A549 (cell line): ENCODE results near the gene SZT2. TPM values are rescaled to one million over a fixed set of nuclear protein-coding genes. Genes with fewer than 3 reads are reported as not detected.

Experiments used
- ATAC-seq, 2 experiments: fragments of 200-7000 bp in 1 of 2; fragments of >200 bp in 1 of 2; cut with Nextera tagmentation in 1 of 2; cut with Tn5 transposase in 1 of 2; 3 replicates each; pipeline versions ENCODE4 v1.8.0 to v1.9.1; 2018 to 2020; ENCODE audit warnings: mild to moderate bottlenecking in 1 of 2, moderate library complexity in 1 of 2
- CTCF ChIA-PET: fragments of 300-600 bp; sonication (Branson Sonifier 250); formaldehyde crosslinking; extraction: SDS; loops from one replicate; lab custom pipeline; 2021; ENCODE audit warnings: antibody characterized with exemption, inconsistent platforms; lab: Yijun Ruan, JAX
- POLR2A ChIA-PET: fragments of 350-600 bp; formaldehyde crosslinking; extraction: SDS; loops from one replicate; lab custom pipeline; 2021; ENCODE audit warnings: antibody characterized with exemption, inconsistent platforms; lab: Yijun Ruan, JAX
- DNase-seq, 2 experiments: peaks; one replicate each; pipeline versions ENCODE4 v3.0.0 to v3.0.0-alpha.2; 2011 to 2016; ENCODE audit warnings: low read depth in 1 of 2, low spot score in 1 of 2
- FAIRE-seq: peaks from 2 replicates; lab custom pipeline; 2011; peaks lifted over from hg19 to GRCh38; lab: Jason Lieb, UNC
- H3K27ac ChIP-seq, 2 experiments: fragments of >200 bp; sonication (Bioruptor Twin); formaldehyde crosslinking; 3 replicates each; pipeline ENCODE4 v1.5.1; 2016 to 2017
- H3K4me1 ChIP-seq: fragments of >200 bp; sonication (Bioruptor Twin); formaldehyde crosslinking; 3 replicates; pipeline ENCODE4 v1.6.1; 2016
- H3K4me2 ChIP-seq: fragments of >200 bp; sonication (Bioruptor Twin); formaldehyde crosslinking; 3 replicates; pipeline ENCODE4 v1.6.1; 2016
- H3K4me3 ChIP-seq: fragments of >200 bp; sonication (Bioruptor Twin); formaldehyde crosslinking; 3 replicates; pipeline ENCODE4 v1.5.1; 2016
- H3K9me3 ChIP-seq: fragments of >200 bp; sonication (Bioruptor Twin); formaldehyde crosslinking; 3 replicates; pipeline ENCODE4 v1.6.1; 2016
- BHLHE40 ChIP-seq: IDR thresholded peaks from 2 replicates; pipeline ENCODE4 v1.6.1; 2012; ENCODE audit warnings: low read depth, low read length, inconsistent platforms
- CBX8 ChIP-seq: fragments of 200-600 bp; sonication (generic); IDR thresholded peaks from 2 replicates; pipeline ENCODE4 v1.6.1; 2016
- CHD2 ChIP-seq: fragments of 150-350 bp; IDR thresholded peaks from 2 replicates; pipeline ENCODE4 v1.6.1; 2014; ENCODE audit warnings: low read length; ENCODE audit not compliant: partially characterized antibody
- EHF ChIP-seq: fragments of 250-450 bp; sonication (Bioruptor Pico); IDR thresholded peaks from 2 replicates; pipeline ENCODE4 v1.5.0; 2020; ENCODE audit warnings: mild to moderate bottlenecking
- FOSL2 ChIP-seq, 2 experiments: fragments of 450-650 bp in 1 of 2; fragments of >200 bp in 1 of 2; sonication (Bioruptor Twin) in 1 of 2; formaldehyde crosslinking; IDR thresholded peaks; 2 replicates each; pipeline versions ENCODE4 v1.5.0 to v1.6.1; 2016 to 2020; ENCODE audit warnings: mild to moderate bottlenecking in 1 of 2, moderate library complexity in 1 of 2
- HOXB13 ChIP-seq: fragments of 250-450 bp; sonication (Bioruptor Pico); IDR thresholded peaks from 2 replicates; pipeline ENCODE4 v1.5.0; 2020; ENCODE audit warnings: low read depth, mild to moderate bottlenecking, moderate library complexity
- HOXB5 ChIP-seq: fragments of 250-450 bp; sonication (Bioruptor Pico); IDR thresholded peaks from 2 replicates; pipeline ENCODE4 v1.5.0; 2020; ENCODE audit warnings: mild to moderate bottlenecking, moderate library complexity
- JUNB ChIP-seq: fragments of >200 bp; sonication (Bioruptor Twin); formaldehyde crosslinking; IDR thresholded peaks from 2 replicates; pipeline ENCODE4 v1.6.1; 2016
- MYC ChIP-seq: IDR thresholded peaks from 2 replicates; pipeline ENCODE4 v1.6.1; 2012; ENCODE audit warnings: mild to moderate bottlenecking, inconsistent platforms, low read length, improper control_type of control experiment, borderline replicate concordance
- NPAS2 ChIP-seq: fragments of 250-450 bp; sonication (Bioruptor Pico); IDR thresholded peaks from 2 replicates; pipeline ENCODE4 v1.8.0; 2022; ENCODE audit warnings: mild to moderate bottlenecking, moderate library complexity, borderline replicate concordance
- RNF2 ChIP-seq: fragments of 200-600 bp; sonication (generic); IDR thresholded peaks from 2 replicates; pipeline ENCODE4 v1.6.1; 2016; ENCODE audit warnings: low read depth, mild to moderate bottlenecking, antibody characterized with exemption, moderate library complexity, borderline replicate concordance
- SREBF2 ChIP-seq: fragments of 450-650 bp; IDR thresholded peaks from 2 replicates; pipeline ENCODE4 v1.6.1; 2014; ENCODE audit warnings: mild to moderate bottlenecking, moderate library complexity
- ZC3H11A ChIP-seq: fragments of 450-650 bp; IDR thresholded peaks from 2 replicates; pipeline ENCODE4 v1.6.1; 2014; ENCODE audit warnings: antibody characterized with exemption, mild to moderate bottlenecking
- ZFP36 ChIP-seq: fragments of 450-650 bp; IDR thresholded peaks from 2 replicates; pipeline ENCODE4 v1.6.1; 2014; ENCODE audit warnings: borderline replicate concordance; ENCODE audit not compliant: partially characterized antibody
- WGBS: methylation state at CpG from one replicate; pipeline ENCODE4 v1.1.6; 2017; ENCODE audit errors: missing lambda C conversion rate; 5-methylcytosine and 5-hydroxymethylcytosine counted together
- polyA plus RNA-seq, 4 experiments: library from polyadenylated mRNA; depleted of rRNA in 3 of 4; stranded (reverse); fragments of >200 nt; fragmentation: RNase III in 1 of 4; extraction: RNeasy Plus Mini Kit Qiagen cat#74134 plus additional on column Dnase treatment in 1 of 4; gene quantifications; 2 replicates in 3 of 4; 3 replicates in 1 of 4; pipeline ENCODE4 v1.2.3, GENCODE V29; 2011 to 2017
- TF ChIP-seq, protein P1 (sequence below): fragments of >200 bp; sonication (Bioruptor Twin); formaldehyde crosslinking; IDR thresholded peaks from 3 replicates; pipeline ENCODE4 v1.5.1; 2016
- TF ChIP-seq, protein P2 (sequence below): fragments of 150-350 bp; IDR thresholded peaks from 2 replicates; pipeline ENCODE4 v1.6.1; 2014; ENCODE audit warnings: low read depth, mild to moderate bottlenecking, low read length
- TF ChIP-seq, protein P3 (sequence below): fragments of >200 bp; sonication (Bioruptor Twin); formaldehyde crosslinking; IDR thresholded peaks from 2 replicates; pipeline ENCODE4 v1.6.1; 2016
- TF ChIP-seq, protein P4 (sequence below): fragments of 450-650 bp; IDR thresholded peaks from 2 replicates; pipeline ENCODE4 v1.6.1; 2014; ENCODE audit warnings: antibody characterized with exemption
- TF ChIP-seq, protein P5 (sequence below): fragments of >200 bp; sonication (Bioruptor Twin); formaldehyde crosslinking; IDR thresholded peaks from 3 replicates; pipeline ENCODE4 v1.6.1; 2016
- TF ChIP-seq, protein P6 (sequence below): IDR thresholded peaks from 2 replicates; pipeline ENCODE4 v1.6.1; 2012

Gene SZT2
- polyA plus RNA-seq, 2 of the 4 experiments (the other 2 are of a cell fraction) = 6.1 to 6.5 TPM

DNA sequence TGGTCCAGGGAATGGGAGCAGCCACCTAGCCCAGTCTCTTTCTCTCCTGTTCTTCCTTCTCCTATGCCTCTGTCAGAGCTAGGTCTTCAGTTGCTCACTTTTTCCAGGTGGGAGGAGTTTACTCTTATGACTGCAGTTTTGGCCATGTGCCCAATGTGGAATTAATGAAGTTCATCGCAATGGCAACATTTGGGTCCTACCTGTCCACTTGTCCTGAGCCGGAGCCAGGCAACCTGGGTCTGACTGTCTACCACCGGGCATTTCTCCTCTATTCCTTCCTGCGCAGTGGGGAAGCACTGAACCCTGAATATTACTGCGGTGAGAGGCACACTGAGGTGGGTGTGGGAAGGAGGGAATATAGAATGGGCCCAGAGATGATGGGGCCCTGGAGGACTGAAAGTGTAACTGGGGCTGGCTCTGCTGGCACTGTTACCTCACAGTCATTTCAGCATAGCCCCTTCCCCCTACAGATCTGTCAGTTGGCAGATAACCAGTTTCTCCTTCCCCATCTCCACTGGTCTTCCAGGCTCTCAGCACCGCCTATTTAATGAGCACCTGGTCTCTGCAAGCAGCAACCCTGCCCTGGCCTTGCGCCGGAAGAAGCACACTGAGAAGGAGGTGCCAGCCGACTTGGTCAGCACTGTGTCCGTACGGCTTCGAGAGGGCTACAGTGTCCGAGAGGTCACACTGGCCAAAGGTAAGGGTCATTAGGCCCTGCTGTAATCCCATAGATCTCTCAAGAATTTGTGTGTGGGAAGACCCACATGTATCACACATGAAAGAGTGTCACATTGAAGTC, 30.1 kb downstream of the SZT2 start:
- CTCF ChIA-PET = interaction anchor here (1.3 kb wide), 1 partner anchor 192 kb away, joined by 3 read pairs; no protein-coding TSS in a partner anchor
- ATAC-seq (no peak), FAIRE-seq (no peak), DNase-seq (no peak)
- Histone ChIP-seq H3K4me1 (peaks cover 7% of the 10 kb centered on the region; the same call in 1 of the 3 replicates), H3K4me3 (no peak overlapping the region), H3K27ac (no peak overlapping the region), H3K4me2 (no peak overlapping the region), H3K9me3 (no peaks in the 10 kb centered on the region)
- POLR2A ChIA-PET = no interaction called here
- no peak for TF ChIP-seq FOSL2 (IDR thresholded peaks at IDR 0.05)
- TF ChIP-seq FOSL2 (CRISPR knock-in tag; IDR thresholded peaks at IDR 0.05) = no peak
- no peak for TF ChIP-seq SREBF2
- no peak for TF ChIP-seq MYC
- TF ChIP-seq NPAS2 (CRISPR knock-in tag) = no peak
- TF ChIP-seq, protein P1, sequence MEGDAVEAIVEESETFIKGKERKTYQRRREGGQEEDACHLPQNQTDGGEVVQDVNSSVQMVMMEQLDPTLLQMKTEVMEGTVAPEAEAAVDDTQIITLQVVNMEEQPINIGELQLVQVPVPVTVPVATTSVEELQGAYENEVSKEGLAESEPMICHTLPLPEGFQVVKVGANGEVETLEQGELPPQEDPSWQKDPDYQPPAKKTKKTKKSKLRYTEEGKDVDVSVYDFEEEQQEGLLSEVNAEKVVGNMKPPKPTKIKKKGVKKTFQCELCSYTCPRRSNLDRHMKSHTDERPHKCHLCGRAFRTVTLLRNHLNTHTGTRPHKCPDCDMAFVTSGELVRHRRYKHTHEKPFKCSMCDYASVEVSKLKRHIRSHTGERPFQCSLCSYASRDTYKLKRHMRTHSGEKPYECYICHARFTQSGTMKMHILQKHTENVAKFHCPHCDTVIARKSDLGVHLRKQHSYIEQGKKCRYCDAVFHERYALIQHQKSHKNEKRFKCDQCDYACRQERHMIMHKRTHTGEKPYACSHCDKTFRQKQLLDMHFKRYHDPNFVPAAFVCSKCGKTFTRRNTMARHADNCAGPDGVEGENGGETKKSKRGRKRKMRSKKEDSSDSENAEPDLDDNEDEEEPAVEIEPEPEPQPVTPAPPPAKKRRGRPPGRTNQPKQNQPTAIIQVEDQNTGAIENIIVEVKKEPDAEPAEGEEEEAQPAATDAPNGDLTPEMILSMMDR = no peak
- TF ChIP-seq, protein P2, sequence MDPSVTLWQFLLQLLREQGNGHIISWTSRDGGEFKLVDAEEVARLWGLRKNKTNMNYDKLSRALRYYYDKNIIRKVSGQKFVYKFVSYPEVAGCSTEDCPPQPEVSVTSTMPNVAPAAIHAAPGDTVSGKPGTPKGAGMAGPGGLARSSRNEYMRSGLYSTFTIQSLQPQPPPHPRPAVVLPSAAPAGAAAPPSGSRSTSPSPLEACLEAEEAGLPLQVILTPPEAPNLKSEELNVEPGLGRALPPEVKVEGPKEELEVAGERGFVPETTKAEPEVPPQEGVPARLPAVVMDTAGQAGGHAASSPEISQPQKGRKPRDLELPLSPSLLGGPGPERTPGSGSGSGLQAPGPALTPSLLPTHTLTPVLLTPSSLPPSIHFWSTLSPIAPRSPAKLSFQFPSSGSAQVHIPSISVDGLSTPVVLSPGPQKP = no peak
- TF ChIP-seq, protein P3, sequence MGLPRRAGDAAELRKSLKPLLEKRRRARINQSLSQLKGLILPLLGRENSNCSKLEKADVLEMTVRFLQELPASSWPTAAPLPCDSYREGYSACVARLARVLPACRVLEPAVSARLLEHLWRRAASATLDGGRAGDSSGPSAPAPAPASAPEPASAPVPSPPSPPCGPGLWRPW = no peak
- TF ChIP-seq CBX8 = no peak
- no peak for TF ChIP-seq CHD2
- TF ChIP-seq JUNB = no peak
- TF ChIP-seq ZC3H11A = no peak
- TF ChIP-seq BHLHE40 = no peak
- TF ChIP-seq, protein P4, sequence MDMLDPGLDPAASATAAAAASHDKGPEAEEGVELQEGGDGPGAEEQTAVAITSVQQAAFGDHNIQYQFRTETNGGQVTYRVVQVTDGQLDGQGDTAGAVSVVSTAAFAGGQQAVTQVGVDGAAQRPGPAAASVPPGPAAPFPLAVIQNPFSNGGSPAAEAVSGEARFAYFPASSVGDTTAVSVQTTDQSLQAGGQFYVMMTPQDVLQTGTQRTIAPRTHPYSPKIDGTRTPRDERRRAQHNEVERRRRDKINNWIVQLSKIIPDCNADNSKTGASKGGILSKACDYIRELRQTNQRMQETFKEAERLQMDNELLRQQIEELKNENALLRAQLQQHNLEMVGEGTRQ = no peak
- TF ChIP-seq, protein P5, sequence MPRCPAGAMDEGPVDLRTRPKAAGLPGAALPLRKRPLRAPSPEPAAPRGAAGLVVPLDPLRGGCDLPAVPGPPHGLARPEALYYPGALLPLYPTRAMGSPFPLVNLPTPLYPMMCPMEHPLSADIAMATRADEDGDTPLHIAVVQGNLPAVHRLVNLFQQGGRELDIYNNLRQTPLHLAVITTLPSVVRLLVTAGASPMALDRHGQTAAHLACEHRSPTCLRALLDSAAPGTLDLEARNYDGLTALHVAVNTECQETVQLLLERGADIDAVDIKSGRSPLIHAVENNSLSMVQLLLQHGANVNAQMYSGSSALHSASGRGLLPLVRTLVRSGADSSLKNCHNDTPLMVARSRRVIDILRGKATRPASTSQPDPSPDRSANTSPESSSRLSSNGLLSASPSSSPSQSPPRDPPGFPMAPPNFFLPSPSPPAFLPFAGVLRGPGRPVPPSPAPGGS = no peak
- TF ChIP-seq ZFP36 = no peak
- TF ChIP-seq HOXB5 (CRISPR knock-in tag) = no peak
- TF ChIP-seq EHF (CRISPR knock-in tag) = no peak
- TF ChIP-seq RNF2 = no peak
- WGBS = 97% methylated on average over 11 of the region's 13 CpGs

DNA sequence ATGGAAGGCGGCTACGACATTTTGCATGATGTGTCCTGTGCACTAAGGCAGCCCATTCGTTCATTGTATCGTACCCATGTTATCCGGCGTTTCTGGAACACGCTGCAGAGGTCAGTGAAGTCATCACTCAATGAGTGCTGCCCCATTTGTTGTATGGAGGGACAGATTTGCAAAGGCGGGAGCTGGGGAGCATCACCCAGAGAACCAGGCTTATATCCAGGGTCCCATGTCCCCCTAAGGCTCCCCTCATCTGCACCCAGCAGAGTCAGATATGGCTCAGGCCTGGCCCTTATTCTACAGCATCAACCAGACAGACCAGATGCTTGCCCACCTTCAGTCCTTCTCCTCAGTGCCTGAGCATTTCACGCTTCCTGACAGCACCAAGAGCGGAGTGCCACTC, 31.2 kb downstream of the SZT2 start:
- peaks cover 7% of the 10 kb centered on the region; the same call in 1 of the 3 replicates for H3K4me1 ChIP-seq
- no peak for TF ChIP-seq HOXB13 (CRISPR knock-in tag)
- TF ChIP-seq, protein P6, sequence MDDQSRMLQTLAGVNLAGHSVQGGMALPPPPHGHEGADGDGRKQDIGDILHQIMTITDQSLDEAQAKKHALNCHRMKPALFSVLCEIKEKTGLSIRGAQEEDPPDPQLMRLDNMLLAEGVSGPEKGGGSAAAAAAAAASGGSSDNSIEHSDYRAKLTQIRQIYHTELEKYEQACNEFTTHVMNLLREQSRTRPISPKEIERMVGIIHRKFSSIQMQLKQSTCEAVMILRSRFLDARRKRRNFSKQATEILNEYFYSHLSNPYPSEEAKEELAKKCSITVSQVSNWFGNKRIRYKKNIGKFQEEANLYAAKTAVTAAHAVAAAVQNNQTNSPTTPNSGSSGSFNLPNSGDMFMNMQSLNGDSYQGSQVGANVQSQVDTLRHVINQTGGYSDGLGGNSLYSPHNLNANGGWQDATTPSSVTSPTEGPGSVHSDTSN = no peak
- no peak for FAIRE-seq
- ATAC-seq = no peak
- no peak for DNase-seq
- no peak overlapping the region for H3K4me2 ChIP-seq
- no peak overlapping the region for H3K4me3 ChIP-seq
- H3K9me3 ChIP-seq = no peaks in the 10 kb centered on the region
- no peak overlapping the region for H3K27ac ChIP-seq
- ChIA-PET CTCF (interaction anchor here (1.3 kb wide), 1 partner anchor 193 kb away, joined by 3 read pairs; no protein-coding TSS in a partner anchor), POLR2A (no interaction called here)
- WGBS = 92% methylated on average over 10 of the region's 10 CpGs
